GM19328 (cell line): ENCODE measurements around the gene KCNQ1.

Source experiments
- ATAC-seq: cut with Tn5 transposase; IDR thresholded peaks from one replicate; pipeline ENCODE4 v1.9.1; 2021; ENCODE audit warnings: mild to moderate bottlenecking, moderate library complexity; ENCODE audit not compliant: unreplicated experiment

The KCNQ1 gene

DNA sequence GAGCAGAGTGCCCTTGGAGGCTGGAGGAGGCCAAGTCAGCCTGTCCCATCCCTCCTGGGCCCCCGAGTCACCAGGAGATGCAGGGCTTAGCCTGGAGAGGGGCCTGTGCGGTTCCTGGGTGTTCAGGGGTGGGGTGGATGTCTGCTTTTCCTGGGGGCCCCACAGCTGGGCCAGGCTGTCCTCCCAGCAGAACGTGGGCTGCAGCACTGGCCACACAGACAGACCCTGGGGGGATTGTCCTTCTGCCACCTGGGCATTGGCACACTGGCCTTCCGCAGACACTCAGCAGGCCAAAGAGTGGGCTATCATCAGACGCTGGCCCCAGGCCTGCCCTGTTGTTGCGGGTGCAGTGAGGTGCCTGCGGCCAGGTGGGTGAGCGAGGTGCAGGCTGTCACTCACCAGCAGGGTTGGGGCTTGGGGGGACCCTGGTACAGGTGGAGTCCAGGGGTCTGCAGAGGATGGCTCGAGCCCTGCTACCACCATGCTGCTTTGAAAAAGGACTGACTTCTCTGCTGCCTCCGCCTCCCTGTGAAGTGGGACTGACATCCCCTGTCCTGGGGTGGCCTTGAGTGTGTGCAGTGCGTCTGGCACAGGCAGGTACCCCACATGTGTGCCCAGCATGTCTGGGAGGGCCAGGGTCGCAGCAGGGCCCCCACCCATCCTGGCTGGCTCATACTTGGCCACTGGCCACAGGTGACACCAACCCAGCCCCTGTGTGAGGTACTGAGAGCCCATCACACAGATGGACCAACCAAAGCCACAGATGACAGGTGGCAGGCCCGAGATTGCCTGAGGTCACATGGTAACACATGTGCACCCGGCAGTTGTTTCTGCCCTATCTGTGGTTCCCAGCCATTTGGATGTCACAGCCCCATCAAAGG is 294.0 kb downstream of the KCNQ1 start:
- ATAC-seq, result no peak

DNA sequence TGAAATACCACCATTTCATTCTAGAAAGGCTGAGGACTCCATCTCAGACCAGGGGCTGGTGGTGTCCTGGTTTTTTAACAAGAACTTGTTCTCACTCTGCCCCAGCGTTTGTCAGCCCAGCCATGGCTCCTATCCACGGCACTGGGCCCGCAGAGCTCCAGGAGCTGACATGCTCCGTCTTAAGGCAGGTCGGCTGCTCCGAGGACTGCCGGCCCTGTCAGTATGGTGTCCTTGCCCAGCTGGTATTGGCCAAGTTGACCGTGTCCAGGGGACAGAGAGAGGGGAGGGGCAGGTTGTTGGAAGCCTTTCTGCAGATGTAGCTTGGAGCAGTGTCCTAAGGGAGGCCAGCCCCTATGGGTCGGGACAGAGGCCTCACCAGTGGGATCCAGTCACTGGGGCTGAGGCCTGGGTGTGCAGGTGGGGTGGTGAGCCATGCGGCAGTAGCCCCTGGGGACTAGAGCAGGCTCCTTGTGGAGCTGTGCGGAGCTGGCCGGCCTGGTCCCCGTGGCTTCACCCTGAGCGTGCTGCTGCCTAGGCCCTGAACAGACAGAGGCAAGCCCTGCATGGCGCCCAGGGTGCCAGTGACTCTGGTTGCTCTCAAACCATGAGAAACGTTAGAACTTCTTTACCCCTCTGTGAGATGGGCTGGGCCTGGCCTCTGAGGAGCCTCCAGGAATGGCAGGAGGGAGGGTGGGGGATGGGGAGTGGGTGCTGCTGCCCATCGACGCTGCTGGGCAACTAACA is 294.9 kb downstream of the KCNQ1 start:
- ATAC-seq, result no peak

DNA sequence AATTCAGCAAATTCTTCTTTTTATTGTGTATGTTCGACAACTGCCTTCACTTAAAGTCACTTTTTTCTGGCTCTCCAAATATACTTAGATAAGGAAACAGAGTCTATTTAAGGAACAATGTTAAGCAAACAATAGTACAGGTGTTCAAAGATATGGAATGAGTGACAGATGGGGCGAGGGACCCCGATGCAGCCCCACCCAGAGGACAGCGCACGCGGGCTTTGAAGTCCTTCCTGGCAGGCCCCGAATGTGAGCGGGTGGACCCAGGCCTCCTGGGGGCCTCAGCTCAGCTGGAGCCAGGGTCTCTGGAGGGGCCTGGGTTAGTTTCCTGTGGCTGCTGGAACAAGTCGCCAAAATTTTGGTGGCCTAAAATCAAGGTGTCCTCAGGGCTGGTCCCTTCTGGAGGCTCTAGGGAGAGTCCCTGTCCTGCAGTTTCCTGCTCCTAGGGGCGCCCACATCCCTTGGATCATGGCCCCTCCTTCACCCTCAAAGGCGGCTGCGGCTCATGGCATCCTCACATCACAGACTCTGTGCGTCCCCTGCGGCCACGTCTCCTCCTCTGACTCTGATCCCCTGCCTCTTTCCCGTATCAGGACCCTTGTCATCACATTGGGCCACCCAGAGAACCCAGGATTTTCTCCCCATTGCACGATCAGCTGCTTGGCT is 295.6 kb downstream of the KCNQ1 start:
- ATAC-seq, result no peak

DNA sequence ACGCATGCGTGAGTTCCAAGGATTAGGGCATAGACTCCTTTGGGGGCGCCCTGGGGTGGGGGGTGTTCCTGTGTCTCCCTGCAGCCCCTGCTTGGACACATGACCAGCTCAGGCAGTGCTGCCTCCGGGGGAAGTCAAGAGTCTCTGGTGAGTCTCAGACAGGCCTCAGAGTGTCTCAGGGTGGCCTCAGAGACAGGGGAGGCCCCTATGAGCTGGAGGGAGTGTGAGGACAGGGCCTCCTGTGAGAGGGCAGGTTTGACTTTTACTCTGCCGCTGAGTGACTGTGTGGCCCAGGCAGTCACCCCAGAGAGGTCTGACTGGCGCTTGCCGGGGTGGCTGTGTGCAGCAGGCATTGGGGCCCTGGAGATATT is 296.2 kb downstream of the KCNQ1 start:
- no peak for ATAC-seq

DNA sequence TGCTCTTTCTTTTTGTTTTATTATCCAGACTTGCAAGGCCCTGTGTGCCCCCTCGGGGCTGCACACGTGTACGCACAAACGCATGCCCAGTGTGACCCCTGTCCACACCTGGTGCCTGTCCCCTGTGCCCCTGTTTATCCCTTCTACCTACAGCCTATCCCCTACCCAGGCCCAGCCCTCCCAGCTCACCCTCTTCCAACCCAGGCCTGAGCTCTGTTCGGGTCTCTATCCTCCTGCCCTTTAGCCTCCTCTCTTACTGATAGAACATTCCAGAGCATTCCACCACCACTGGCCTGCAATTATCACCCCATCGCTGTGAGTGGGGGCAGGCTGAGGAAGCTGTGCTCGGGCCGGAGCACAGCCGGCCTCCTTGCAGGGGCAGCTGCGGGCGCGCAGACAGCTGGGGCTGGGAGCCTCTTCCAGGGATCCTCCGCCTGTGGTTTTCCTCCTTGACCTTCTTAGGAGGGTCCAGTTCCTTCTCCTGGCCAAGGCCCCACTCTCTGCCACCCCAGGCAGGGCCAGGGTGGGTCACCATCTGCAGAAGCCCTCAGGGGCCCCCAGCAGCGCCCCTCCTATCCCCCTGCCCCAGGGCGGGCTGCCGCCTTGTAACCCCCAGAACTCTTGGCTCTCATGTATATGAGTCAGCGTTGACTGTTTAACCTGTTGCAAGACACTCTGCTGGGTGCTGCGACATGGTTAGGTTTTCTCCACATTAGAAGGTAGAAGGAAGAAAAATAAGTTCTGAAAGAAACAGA is 296.7 kb downstream of the KCNQ1 start:
- no peak for ATAC-seq

DNA sequence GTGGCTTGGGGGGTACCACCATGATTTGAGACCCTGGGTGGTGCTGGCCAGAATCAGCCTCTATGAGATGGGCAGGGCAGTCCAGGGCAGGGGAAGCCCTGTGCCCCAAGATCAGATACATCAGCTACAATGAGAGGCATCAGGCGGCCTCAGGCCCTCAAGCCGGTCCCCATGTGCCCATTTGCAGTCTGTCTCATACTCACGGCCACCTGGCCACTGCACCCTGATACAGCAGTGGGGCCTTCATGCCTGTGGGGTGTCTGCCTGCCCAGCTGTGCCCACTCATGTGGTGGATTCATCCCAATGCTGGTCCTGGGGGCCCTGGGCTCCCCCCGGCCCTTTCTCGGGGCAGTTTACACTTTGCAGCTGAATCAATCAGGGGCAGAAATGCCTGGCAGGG is 297.4 kb downstream of the KCNQ1 start:
- no peak for ATAC-seq

DNA sequence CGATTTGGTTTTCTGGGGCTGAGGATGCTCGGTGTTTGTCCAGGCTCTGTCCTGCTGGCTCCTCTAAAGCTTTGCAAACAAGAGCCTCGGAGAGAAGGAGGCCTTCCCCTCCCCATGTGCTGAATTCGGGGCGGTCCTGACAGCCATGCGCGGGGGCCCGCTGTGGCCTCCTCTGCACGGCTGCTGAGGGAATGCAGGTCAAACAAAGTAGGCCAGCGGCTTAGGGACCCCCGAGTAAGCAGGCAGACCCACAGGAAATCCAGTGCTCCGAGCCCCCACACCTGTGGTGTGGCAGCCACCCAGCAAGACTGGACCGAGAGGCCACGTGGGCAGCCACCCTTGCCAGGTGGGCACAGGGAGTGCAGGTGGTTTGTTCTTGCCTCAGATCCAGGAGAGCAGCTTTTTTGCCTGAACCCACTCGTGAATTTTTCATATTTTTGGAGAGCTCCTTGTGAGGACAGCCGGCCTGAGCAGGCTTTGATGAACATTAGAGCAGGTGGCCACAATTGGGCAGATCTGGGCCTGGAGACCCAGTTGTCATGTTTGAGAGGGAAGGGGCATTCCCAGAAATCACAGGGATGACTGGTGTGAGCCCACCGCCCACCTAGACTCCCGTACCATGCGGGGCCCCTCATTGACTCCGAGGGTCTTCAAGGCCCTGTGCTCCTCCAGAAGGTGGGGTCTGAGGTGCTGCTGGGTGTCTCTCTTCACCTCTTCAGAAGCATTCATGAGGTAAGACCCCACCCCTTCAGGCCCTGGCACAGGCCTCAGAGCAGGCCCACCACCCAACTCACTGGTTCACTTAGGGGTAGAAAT is 298.0 kb downstream of the KCNQ1 start:
- no peak for ATAC-seq

DNA sequence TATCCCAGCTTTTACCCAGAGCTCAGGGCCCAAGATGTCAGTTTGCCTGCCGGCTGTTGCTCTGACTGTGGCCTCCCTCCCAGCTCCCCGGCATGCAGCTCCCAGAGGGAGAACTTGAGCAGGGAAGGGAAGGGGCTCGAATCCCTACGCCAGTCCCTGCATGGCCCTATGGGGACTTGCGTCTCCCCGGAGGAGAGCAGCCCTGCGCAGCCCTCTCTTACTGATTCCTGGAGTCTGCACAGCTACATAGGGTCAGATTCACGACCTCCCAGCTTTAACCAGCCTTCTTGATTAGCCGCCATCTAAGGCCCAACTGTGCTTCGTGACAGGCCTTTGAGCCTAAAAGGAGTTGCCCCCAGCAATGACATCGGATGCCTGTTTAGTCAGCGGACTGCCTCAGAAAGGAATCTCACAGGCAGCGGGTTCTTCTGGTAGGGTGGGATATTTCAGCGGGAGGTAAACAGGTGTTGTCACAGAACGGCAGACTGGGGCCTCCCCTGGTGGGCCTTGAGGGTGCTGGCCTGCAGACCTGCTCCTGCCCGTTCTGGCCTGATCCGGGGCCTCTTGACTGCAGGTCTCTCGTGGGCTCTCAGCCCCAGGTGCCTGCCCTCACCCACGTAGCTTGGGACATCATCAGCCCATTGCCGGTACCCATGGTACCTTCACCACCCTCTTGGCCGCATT is 298.8 kb downstream of the KCNQ1 start:
- ATAC-seq, result no peak

DNA sequence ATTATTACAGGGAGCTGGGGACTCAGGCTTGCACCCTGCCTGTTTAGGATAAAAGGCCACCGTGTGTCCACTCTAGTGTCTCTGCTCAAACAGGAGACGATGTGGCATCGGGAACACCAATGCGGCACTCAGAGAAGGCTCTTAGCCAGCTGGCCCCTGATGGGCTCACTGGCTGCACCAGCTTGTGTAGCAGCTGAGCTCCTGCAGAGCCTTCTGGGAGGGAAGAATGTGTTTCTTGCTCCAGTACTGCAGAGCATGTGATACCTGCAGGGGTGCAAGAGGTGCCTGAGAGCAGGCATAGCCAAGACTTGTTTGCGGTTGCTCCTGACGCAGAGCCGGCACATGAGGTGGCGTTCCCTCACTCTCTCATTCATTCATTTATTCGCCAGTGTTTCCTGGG is 299.4 kb downstream of the KCNQ1 start:
- no peak for ATAC-seq

DNA sequence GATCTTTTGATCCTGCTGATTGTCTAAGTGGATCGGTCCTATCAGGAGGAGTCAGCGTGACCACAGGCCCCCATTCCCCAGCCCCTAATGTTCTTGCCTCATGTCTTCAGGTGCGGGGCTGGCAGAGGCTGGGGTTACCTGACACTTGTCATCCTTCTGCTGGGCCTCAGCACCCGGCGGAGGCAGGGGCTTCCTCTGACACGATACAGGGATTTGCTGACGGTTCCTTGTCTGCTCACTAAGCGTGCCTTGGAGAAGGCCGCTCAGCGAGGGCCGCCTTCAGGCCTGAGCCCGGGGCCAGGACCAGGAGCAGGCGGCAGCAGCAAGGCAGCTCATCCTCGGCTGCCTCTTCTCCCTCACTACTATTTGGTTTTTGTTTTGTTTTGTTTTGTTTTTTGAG is 300.7 kb downstream of the KCNQ1 start:
- no peak for ATAC-seq

DNA sequence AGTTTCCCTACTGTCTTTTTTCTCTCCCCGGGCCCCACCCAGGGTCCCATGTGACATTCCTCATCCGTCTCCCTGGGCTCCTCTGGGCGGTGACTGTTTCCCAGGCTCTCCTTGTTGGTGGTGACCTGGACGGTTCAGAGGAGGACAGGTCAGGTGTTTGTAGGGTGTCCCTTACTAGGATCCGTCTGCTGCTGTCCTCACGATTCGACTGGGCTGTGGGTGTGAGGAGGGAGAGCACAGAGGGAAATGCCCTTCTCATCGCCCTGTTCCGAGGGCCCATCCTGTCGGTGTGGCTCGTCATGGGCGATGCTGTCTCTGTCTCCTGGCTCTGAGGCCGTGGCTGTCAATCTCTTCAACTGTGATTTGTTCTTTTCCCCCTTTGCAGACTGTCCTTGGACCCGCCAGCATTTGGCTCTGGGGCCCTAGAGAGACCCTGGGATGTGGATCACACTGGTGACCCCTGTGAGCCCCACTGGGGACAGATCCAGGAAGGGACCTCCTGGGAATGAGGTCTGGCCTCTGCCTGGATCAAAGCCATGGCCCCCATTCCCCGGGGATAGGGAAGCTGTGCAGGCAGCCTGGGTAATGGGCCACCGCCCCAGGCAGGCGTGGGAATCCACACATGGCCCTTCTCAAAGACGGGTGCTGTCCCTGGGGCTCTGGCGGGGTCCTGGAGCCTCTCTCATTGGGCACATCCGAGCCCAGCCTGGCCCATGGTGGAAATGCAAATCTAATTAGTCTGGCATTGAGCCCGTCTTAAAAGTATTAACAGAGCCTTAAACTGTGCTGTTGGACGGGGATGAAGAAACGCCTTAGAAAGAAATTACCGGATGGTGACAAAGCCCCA is 301.8 kb downstream of the KCNQ1 start:
- ATAC-seq, result no peak

DNA sequence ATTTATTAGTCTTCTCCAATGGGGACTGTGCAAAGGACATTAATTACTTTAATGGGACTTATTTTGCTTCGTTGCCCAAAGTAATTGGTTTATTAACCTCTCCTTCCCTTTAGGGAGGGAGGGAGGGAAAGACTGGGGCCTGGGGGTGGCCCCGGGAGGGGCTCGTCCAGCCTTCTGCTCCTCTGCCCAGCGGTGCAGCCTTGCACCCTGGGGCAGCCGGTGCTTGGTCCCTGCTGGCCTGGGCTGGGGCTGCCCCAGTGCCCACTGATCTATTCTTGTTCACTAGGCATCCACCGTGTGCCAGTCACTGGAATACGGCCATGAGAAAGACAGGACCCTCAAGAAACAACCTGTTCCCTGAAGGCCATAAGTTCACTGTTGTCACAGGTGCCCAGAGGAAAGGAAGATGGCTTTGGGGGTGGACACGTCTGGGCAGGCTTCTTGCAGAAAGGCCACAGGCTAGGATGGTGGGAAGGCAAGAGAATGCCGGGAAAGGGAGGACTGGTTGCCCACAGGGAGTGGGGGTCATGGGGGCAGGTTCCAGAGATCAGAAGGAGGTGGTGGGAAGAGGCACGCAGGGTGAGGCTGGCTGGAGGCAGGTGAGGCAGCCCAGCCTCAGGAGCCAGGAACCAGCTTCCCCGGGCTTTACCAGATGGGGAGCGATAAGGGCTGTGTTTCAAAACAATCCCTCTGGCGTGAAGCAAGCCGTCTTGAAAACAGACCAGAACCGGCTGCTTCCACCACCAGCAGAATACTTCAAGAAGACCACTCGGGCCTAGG is 302.6 kb downstream of the KCNQ1 start:
- no peak for ATAC-seq

DNA sequence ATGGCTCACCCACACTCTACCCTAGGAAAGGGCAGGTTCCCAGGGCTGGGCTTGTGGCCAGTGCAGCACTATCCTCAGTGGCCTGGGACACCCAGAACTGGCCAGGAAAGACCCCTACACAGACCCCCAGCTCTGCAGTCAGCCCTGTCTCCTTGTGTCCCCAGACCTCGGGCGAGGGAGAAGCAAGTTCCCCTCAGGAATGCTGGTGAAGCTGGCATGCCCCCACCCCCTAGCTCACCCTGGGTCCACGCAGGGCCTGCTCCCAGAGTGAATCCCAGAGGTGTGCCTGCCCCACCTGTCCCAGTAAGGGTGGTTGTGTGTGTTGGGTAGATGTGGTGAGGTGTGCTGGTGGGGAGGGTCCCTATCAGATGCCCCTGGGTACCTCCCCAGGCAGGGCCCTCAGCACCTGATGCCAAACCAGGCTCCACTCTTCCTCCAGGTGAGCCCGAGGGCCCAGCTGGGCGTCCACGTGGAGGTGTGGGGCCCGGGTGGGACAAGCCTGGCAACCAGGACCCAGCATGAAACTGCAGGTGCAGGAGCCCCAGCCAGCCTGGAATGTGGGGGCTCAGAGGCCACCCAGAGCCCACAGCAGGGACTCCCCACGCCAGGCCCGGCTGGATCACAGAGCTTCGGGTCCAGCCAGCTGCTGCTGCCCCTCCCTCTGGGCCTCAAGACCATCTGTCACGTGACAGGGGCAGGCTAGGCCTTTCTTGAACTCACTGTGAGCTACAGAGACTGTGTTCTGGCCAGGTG is 303.4 kb downstream of the KCNQ1 start:
- ATAC-seq, result no peak

DNA sequence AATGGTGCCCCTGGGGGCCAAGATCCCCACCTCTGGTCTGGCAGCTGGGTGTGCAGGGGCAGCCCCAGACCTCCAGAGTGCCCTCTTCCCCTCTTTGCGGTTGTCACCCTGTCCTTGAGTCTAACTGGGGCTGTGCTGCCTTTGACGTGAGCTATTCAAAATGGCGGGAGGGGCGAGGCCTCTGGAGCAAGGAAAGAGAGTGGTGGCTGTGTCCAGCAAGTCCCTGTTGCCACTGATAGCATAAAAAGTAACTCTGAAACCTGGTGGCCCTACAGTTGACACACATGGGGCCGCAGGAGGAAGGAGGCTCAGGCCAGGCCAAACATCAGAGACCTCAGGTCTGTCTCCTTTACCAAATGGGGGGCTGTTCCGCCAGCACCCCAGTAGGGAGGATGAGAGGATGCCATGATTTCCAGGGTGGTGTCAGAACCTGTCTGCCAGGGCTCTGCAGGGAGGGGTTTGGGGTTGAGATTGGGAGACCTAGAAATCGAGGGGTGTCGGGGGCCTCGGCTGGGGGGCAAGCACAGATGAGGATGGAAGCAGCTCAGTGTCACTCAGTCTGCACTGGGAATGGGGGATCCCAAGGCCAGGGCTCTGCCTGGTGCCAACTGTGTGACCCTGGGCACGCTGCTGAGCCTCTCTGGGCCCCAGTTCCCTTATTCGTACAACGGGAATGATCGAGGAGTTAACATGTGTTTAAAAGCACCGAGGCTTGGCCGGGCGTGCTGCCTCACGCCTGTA is 304.2 kb downstream of the KCNQ1 start:
- ATAC-seq, result no peak

DNA sequence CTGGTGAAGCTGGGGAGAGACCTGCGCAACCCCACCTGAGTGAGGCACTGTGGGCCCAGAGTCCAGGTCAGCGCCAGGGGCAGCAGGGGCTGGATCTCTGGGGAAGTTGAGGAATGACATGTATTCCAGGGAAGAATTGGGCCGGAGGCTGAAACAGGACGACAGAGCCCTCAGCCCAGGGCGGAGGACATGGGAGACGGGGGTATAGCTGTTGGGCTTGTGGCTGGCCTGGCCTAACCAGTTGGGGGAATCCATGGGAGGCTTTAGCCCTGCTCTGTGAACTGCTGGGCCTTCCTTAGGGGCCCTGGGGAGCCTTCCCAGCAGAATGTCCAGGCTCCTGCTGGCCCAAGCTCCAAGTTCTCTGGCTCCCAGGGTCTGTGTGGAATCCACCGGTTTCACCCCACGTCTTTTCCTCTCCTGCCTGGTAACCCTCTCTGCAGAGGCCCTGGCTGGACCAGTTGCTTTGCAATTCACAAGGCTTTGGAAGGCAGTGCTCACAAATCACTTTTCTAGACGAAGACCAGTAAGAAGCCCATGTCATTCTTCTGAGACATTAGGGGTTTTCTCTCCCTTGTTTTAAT is 305.4 kb downstream of the KCNQ1 start:
- ATAC-seq, result no peak
